HFFc6 (cell line): ENCODE data around the gene RSBN1L. TPM values are rescaled to one million over a fixed set of nuclear protein-coding genes. Genes with fewer than 3 reads are reported as not detected.
A peak's percentile ranks its signal among the peaks of the same experiment; 100 is the strongest.
"Not testable (repeated sequence)": the region's sequence is repeated elsewhere in the genome, so short reads cannot be mapped to it uniquely, and the experiment has no call there.

ENCODE experiments used
- DNase-seq: peaks from one replicate; pipeline ENCODE4 v3.0.0-alpha.2; 2018
- H3K27ac Mint-ChIP-seq: 2 replicates; pipeline ENCODE4 v1.8.0; 2020; ENCODE audit warnings: mild to moderate bottlenecking, mixed read lengths
- H3K27me3 Mint-ChIP-seq: 2 replicates; pipeline ENCODE4 v1.8.0; 2021; ENCODE audit warnings: mild to moderate bottlenecking, moderate library complexity, mixed read lengths; ENCODE audit not compliant: insufficient read depth
- H3K36me3 Mint-ChIP-seq: 2 replicates; pipeline ENCODE4 v1.8.0; 2021; ENCODE audit warnings: low read depth, mixed read lengths
- H3K4me1 Mint-ChIP-seq: 2 replicates; pipeline ENCODE4 v1.8.0; 2020; ENCODE audit warnings: low read depth, mixed read lengths
- H3K4me3 Mint-ChIP-seq: 2 replicates; pipeline ENCODE4 v1.8.0; 2020; ENCODE audit warnings: mild to moderate bottlenecking, moderate library complexity, mixed read lengths
- H3K9me3 Mint-ChIP-seq: 2 replicates; pipeline ENCODE4 v1.8.0; 2020; ENCODE audit warnings: mild to moderate bottlenecking, mixed read lengths
- total RNA-seq, 6 experiments: library from RNA; stranded (reverse); fragmentation: NEBNext Ultra II Directional; extraction: Animal tissue kit (Norgen Biotek cat#: 25700); gene quantifications; 2 replicates in 1 of 6; 3 replicates in 5 of 6; pipeline ENCODE4 v1.2.3, GENCODE V29; 2021
- TF ChIP-seq, protein P1 (sequence below): fragments of 200-600 bp; sonication (generic); IDR thresholded peaks from 2 replicates; pipeline ENCODE4 v1.5.0; 2021; ENCODE audit warnings: antibody characterized with exemption, mild to moderate bottlenecking

RSBN1L gene
- total RNA-seq, 6 experiments from 2014 or later, result 11.2 to 14.0 (median 12.9) TPM

GRCh38 chr7:77770316-77770715 is 74.1 kb downstream of the RSBN1L start:
- DNase-seq, result no peak
- Mint-ChIP-seq H3K27me3 (peaks cover 2% of the 10 kb centered on the region; the same call in 1 of the 2 replicates), H3K36me3 (peaks cover 10% of the 10 kb centered on the region), H3K27ac (no peak overlapping the region), H3K4me1 (peaks cover 24% of the 10 kb centered on the region), H3K9me3 (no peaks in the 10 kb centered on the region), H3K4me3 (no peak overlapping the region)
- TF ChIP-seq, protein P1, sequence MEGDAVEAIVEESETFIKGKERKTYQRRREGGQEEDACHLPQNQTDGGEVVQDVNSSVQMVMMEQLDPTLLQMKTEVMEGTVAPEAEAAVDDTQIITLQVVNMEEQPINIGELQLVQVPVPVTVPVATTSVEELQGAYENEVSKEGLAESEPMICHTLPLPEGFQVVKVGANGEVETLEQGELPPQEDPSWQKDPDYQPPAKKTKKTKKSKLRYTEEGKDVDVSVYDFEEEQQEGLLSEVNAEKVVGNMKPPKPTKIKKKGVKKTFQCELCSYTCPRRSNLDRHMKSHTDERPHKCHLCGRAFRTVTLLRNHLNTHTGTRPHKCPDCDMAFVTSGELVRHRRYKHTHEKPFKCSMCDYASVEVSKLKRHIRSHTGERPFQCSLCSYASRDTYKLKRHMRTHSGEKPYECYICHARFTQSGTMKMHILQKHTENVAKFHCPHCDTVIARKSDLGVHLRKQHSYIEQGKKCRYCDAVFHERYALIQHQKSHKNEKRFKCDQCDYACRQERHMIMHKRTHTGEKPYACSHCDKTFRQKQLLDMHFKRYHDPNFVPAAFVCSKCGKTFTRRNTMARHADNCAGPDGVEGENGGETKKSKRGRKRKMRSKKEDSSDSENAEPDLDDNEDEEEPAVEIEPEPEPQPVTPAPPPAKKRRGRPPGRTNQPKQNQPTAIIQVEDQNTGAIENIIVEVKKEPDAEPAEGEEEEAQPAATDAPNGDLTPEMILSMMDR, result no peak

DNA sequence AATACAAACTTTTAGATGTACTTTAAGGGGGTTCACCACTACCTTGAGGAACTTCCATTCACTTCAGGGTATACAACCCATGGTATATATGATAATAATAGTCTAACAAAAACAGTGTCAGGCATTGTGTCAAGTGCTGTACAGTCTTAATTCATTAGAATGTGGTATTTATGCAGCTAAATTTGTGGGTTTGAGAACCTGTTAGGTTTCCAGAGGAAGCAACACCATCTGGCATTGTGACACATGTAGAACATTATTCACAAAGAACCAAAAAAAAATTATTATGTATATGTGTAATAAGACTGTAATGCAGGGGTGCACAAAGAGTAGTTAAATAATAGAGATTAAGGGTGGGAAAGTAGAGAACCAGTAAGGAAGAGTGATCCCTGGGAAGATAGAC is 75.6 kb downstream of the RSBN1L start:
- Mint-ChIP-seq H3K4me1 (peaks cover 10% of the 10 kb centered on the region), H3K4me3 (no peak overlapping the region), H3K36me3 (peaks cover 25% of the 10 kb centered on the region), H3K27me3 (peaks cover 2% of the 10 kb centered on the region; the same call in 1 of the 2 replicates), H3K27ac (peak overlapping the region; percentile 34), H3K9me3 (no peaks in the 10 kb centered on the region)
- no peak for DNase-seq
- TF ChIP-seq, protein P1, result no peak

- TF ChIP-seq, protein P1, result no peak
- H3K27ac Mint-ChIP-seq, result no peak overlapping the region
- peaks cover 20% of the 10 kb centered on the region for H3K4me1 Mint-ChIP-seq
- DNase-seq, result no peak
- H3K4me3 Mint-ChIP-seq, result no peak overlapping the region
- H3K9me3 Mint-ChIP-seq, result no peaks in the 10 kb centered on the region
- H3K27me3 Mint-ChIP-seq, result no peaks in the 10 kb centered on the region
- peaks cover 29% of the 10 kb centered on the region for H3K36me3 Mint-ChIP-seq
Observed at GRCh38 chr7:77778535-77778934, 82.3 kb downstream of the RSBN1L start.

DNA sequence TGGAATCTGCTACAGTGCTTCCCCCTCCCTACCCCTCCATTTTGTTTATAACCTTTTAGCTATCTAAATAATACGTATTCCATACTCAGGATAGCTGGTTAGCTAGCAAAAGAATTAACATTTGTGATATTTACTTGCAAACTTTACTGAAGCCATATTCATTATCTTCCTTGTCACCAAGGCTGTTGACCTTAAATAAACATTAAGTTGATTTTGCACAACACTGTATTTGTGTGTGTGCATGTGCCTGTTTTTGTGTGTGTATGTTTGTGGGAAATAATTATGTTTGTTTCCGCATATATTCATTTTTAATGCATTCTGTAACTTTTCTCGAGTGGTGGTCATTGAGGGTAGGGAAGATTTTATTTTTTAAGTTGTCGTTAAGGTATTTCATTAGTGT is 86.1 kb downstream of the RSBN1L start:
- no peak for DNase-seq
- Mint-ChIP-seq H3K27ac (no peak overlapping the region), H3K4me3 (no peak overlapping the region), H3K36me3 (peaks cover 33% of the 10 kb centered on the region), H3K27me3 (no peaks in the 10 kb centered on the region), H3K4me1 (peaks cover 26% of the 10 kb centered on the region), H3K9me3 (peaks cover 10% of the 10 kb centered on the region)
- TF ChIP-seq, protein P1, result no peak

DNA sequence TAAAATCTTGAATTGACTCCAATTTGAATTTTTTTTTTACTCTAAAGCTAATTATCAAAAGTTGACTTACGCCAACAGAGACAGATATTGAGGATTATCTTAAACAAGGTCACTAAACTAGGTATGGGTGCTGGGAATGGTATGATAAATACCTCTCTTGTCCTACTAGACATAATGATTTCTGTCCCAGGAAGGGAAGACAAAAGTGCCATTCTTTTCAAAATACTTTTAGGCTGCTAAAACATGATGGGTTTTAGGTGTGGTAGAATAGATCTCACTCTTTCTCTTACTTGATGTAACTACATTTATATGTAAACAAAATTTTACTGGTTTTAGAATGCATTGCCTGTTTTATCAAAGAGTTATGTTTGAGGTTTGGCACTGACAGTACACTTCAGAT is 86.9 kb downstream of the RSBN1L start:
- no peaks in the 10 kb centered on the region for H3K27me3 Mint-ChIP-seq
- peaks cover 10% of the 10 kb centered on the region for H3K9me3 Mint-ChIP-seq
- peak overlapping the region; percentile 2; the same call in 1 of the 2 replicates for H3K27ac Mint-ChIP-seq
- DNase-seq, result no peak
- no peak overlapping the region for H3K4me3 Mint-ChIP-seq
- TF ChIP-seq, protein P1, result no peak
- peaks cover 33% of the 10 kb centered on the region for H3K36me3 Mint-ChIP-seq
- H3K4me1 Mint-ChIP-seq, result peaks cover 29% of the 10 kb centered on the region

DNA sequence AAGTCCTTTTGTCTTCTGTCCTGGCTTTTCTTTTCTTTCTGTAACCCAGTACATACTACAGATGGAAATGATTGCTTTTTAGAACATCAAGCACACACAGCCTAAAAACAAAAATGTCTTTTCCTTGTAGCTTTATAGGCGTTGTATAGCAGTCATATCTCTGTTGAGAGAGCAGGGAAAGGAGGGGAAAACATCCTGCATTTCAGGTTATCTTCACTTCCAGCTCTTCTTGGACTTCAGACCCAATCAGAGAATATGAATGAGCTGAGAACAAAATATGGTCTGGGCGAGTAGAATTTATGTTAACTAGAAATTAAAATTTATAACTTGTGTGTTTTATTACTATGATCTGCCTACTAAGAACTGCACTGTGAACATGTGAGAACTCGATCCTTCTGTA is 87.3 kb downstream of the RSBN1L start:
- TF ChIP-seq, protein P1, result no peak
- Mint-ChIP-seq H3K4me1 (peaks cover 29% of the 10 kb centered on the region), H3K27me3 (no peaks in the 10 kb centered on the region), H3K4me3 (no peak overlapping the region), H3K9me3 (peaks cover 10% of the 10 kb centered on the region), H3K27ac (peak overlapping the region; percentile 2; the same call in 1 of the 2 replicates), H3K36me3 (peaks cover 33% of the 10 kb centered on the region)
- DNase-seq, result no peak

DNA sequence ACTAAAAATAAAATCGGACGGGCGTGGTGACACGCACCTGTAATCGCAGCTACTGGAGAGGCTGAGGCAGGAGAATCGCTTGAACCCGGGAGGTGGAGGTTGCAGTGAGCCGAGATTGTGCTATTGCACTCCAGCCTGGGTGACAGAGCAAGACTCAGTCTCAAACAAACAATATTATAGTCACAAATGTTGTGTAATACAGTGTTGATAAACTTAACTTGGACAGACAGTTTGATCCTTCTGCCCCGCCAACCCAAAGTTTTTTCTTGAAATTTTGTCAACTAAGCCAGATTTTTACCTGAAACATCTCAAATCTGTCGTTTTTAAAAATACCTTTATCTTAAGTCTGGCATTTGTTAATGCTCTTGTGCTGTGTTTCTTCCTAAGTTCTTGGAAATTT is 88.2 kb downstream of the RSBN1L start:
- Mint-ChIP-seq H3K4me1 (peaks cover 29% of the 10 kb centered on the region), H3K9me3 (peaks cover 10% of the 10 kb centered on the region), H3K36me3 (peaks cover 33% of the 10 kb centered on the region)
- not testable (repeated sequence) for DNase-seq, H3K27ac Mint-ChIP-seq, H3K4me3 Mint-ChIP-seq, H3K27me3 Mint-ChIP-seq
